Measurements from ENCODE around the gene MYBPH. TPM values are rescaled to one million over a fixed set of nuclear protein-coding genes. Genes with fewer than 3 reads are reported as not detected.

MYBPH gene
- polyA plus RNA-seq, 3 donors, result 0.04 to 0.52 (median 0.16) TPM

DNA sequence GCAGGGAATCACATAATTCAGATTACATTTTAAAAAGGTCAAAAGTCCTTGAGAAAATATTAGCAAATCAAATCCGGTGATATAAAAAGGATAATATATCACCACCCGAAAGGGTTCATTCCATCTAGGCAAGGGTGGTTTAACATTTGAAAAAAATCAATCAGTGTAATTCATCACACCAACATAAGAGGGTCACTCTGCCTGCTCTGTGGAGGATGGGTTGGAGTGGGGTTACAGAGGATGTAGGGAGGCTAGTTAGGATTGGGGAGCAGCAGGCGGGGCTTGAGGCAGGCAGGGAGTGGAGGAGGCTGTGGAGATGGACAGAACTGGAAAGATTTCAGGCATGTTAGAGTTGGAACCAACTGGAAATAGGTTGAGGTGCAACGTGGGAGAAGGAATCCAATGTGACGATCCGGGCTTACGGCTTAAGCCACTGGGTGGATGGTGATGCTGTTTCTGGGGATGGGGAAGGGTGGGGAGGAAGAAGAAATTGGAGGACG, 35.6 kb downstream of the MYBPH start:
- Histone ChIP-seq H3K36me3 (replicated peaks in 1 of 2; ENCODE audit: control insufficient read depth in 1 of 2, insufficient read depth in 2 of 2, low read length in 2 of 2) (no peaks in the 10 kb centered on the region), H3K4me2 (replicated peaks; ENCODE audit: extremely low read depth, low read length, poor library complexity, severe bottlenecking) (no peak overlapping the region), H3K27ac (ENCODE audit: low read depth in 1 of 2, low read length in 2 of 2) (no peak overlapping the region), H2AFZ (ENCODE audit: insufficient read depth, low read depth, low read length, poor library complexity, severe bottlenecking) (no peak overlapping the region), H3K9ac (ENCODE audit: insufficient read depth, low read length, poor library complexity, severe bottlenecking) (no peak overlapping the region), H3K27me3 (ENCODE audit: control insufficient read depth in 2 of 2, insufficient read depth in 2 of 2, low read length in 2 of 2) (peaks cover 16 to 45% of the 10 kb centered on the region in 2 donors), H3K4me1 (ENCODE audit: control insufficient read depth in 1 of 2, insufficient read depth in 2 of 2, low read length in 2 of 2) (peaks cover 11% of the 10 kb centered on the region in 2 donors), H3K9me3 (replicated peaks in 1 of 2; ENCODE audit: control insufficient read depth in 1 of 2, insufficient read depth in 1 of 2, low read length in 2 of 2) (peaks cover 0 to 2% of the 10 kb centered on the region in 2 donors), H3K79me2 (ENCODE audit: insufficient read depth, low read length) (no peaks in the 10 kb centered on the region), H4K20me1 (ENCODE audit: insufficient read depth, low read length) (no peaks in the 10 kb centered on the region), H3K4me3 (replicated peaks in 1 of 3; ENCODE audit: low read depth in 2 of 3, low read length in 3 of 3) (no peak overlapping the region)
- DNase-seq, result no peak
- intact Hi-C loops (cut with micrococcal nuclease), result no loop called here
- Mint-ChIP-seq H3K4me3 (no peak overlapping the region), H3K27me3 (ENCODE audit: low read depth in 3 of 3) (peaks cover 13 to 22% (median 17%) of the 10 kb centered on the region in 3 donors), H3K36me3 (no peaks in the 10 kb centered on the region), H3K27ac (no peak overlapping the region), H3K9me3 (peaks cover 0 to 2% (median 0%) of the 10 kb centered on the region in 7 donors), H3K4me1 (peaks cover 13% of the 10 kb centered on the region)
- WGBS (ENCODE audit: insufficient coverage), result 92% methylated on average over 5 of the region's 8 CpGs
- TF ChIP-seq, protein P1, sequence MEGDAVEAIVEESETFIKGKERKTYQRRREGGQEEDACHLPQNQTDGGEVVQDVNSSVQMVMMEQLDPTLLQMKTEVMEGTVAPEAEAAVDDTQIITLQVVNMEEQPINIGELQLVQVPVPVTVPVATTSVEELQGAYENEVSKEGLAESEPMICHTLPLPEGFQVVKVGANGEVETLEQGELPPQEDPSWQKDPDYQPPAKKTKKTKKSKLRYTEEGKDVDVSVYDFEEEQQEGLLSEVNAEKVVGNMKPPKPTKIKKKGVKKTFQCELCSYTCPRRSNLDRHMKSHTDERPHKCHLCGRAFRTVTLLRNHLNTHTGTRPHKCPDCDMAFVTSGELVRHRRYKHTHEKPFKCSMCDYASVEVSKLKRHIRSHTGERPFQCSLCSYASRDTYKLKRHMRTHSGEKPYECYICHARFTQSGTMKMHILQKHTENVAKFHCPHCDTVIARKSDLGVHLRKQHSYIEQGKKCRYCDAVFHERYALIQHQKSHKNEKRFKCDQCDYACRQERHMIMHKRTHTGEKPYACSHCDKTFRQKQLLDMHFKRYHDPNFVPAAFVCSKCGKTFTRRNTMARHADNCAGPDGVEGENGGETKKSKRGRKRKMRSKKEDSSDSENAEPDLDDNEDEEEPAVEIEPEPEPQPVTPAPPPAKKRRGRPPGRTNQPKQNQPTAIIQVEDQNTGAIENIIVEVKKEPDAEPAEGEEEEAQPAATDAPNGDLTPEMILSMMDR (IDR thresholded peaks at IDR 0.05), result no peak

DNA sequence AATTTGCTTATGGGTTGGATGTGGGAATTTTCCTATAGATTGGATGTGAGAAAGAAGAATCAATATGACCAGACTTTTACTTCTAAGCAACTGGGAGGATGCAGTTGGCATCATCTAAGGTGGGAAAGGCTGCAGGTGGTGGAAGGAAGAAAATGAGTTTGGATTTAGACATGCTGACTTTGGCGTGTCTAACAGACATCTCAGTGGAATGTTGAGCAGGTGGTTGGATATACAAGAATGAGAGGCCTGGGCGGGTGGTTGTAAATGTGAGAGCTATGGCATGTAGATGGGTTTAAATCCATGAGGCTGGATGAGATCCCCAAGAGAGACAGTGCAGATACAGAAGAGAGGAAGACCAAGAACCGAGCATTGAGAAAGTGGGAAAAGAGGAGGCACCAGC, 37.6 kb downstream of the MYBPH start:
- H3K79me2 ChIP-seq (ENCODE audit: insufficient read depth, low read length), result no peaks in the 10 kb centered on the region
- Mint-ChIP-seq H3K4me1 (peaks cover 23% of the 10 kb centered on the region), H3K36me3 (no peaks in the 10 kb centered on the region), H3K4me3 (no peak overlapping the region), H3K27me3 (ENCODE audit: low read depth in 3 of 3) (peaks cover 23 to 33% (median 24%) of the 10 kb centered on the region in 3 donors), H3K9me3 (peaks cover 0 to 2% (median 0%) of the 10 kb centered on the region in 7 donors), H3K27ac (no peak overlapping the region)
- no peak overlapping the region for H3K27ac ChIP-seq (ENCODE audit: low read depth in 1 of 2, low read length in 2 of 2)
- intact Hi-C loops (cut with micrococcal nuclease), result no loop called here
- no peak overlapping the region for H3K4me2 ChIP-seq (replicated peaks; ENCODE audit: extremely low read depth, low read length, poor library complexity, severe bottlenecking)
- no peak overlapping the region for H3K9ac ChIP-seq (ENCODE audit: insufficient read depth, low read length, poor library complexity, severe bottlenecking)
- no peaks in the 10 kb centered on the region for H4K20me1 ChIP-seq (ENCODE audit: insufficient read depth, low read length)
- peaks cover 18 to 23% of the 10 kb centered on the region in 2 donors for H3K4me1 ChIP-seq (ENCODE audit: control insufficient read depth in 1 of 2, insufficient read depth in 2 of 2, low read length in 2 of 2)
- DNase-seq, result no peak
- H3K36me3 ChIP-seq (replicated peaks in 1 of 2; ENCODE audit: control insufficient read depth in 1 of 2, insufficient read depth in 2 of 2, low read length in 2 of 2), result no peaks in the 10 kb centered on the region
- peaks cover 16 to 48% of the 10 kb centered on the region in 2 donors for H3K27me3 ChIP-seq (ENCODE audit: control insufficient read depth in 2 of 2, insufficient read depth in 2 of 2, low read length in 2 of 2)
- 85% methylated on average over 3 of the region's 3 CpGs for WGBS (ENCODE audit: insufficient coverage)
- no peak overlapping the region for H2AFZ ChIP-seq (ENCODE audit: insufficient read depth, low read depth, low read length, poor library complexity, severe bottlenecking)
- H3K9me3 ChIP-seq (replicated peaks in 1 of 2; ENCODE audit: control insufficient read depth in 1 of 2, insufficient read depth in 1 of 2, low read length in 2 of 2), result peaks cover 0 to 2% of the 10 kb centered on the region in 2 donors
- TF ChIP-seq, protein P1 (IDR thresholded peaks at IDR 0.05), result no peak
- no peak overlapping the region for H3K4me3 ChIP-seq (replicated peaks in 1 of 3; ENCODE audit: low read depth in 2 of 3, low read length in 3 of 3)
